Loucy (cell line): Measurements from ENCODE around the gene PPP1R37.
A peak's percentile ranks its signal among the peaks of the same experiment; 100 is the strongest.

Experiments
- H2AFZ ChIP-seq: fragments of 200-600 bp; sonication (generic); 2 replicates; pipeline ENCODE4 v1.6.0; 2016; ENCODE audit warnings: antibody characterized with exemption, mild to moderate bottlenecking, low read length, moderate library complexity
- H3F3A ChIP-seq: fragments of 200-600 bp; 2 replicates; pipeline ENCODE4 v1.6.0; 2016; ENCODE audit warnings: antibody characterized with exemption, low read depth, mild to moderate bottlenecking
- H3K27me3 ChIP-seq: fragments of 200-600 bp; sonication (generic); 2 replicates; pipeline ENCODE4 v1.6.1; 2014; ENCODE audit warnings: low read length, mild to moderate bottlenecking; ENCODE audit not compliant: insufficient read depth, poor library complexity, severe bottlenecking
- H3K36me3 ChIP-seq: fragments of 200-600 bp; sonication (generic); 2 replicates; pipeline ENCODE4 v1.6.1; 2016; ENCODE audit warnings: low read length; ENCODE audit not compliant: insufficient read depth
- H3K4me1 ChIP-seq: fragments of 200-600 bp; sonication (generic); 2 replicates; pipeline ENCODE4 v1.5.1; 2014; ENCODE audit warnings: low read length, mild to moderate bottlenecking; ENCODE audit not compliant: insufficient read depth, poor library complexity, severe bottlenecking
- H3K4me2 ChIP-seq: fragments of 200-600 bp; sonication (generic); 2 replicates; pipeline ENCODE4 v1.6.0; 2014; ENCODE audit warnings: antibody characterized with exemption, low read length, low read depth, mild to moderate bottlenecking; ENCODE audit not compliant: poor library complexity, severe bottlenecking
- H3K4me3 ChIP-seq: fragments of 200-600 bp; sonication (generic); 2 replicates; pipeline ENCODE4 v1.5.1; 2014; ENCODE audit warnings: low read length, mild to moderate bottlenecking, mixed read lengths; ENCODE audit not compliant: poor library complexity, severe bottlenecking
- H3K79me2 ChIP-seq: fragments of 200-600 bp; sonication (generic); 2 replicates; pipeline ENCODE4 v1.6.1; 2014; ENCODE audit warnings: low read length; ENCODE audit not compliant: insufficient read depth
- H3K9ac ChIP-seq: fragments of 200-600 bp; sonication (generic); 2 replicates; pipeline ENCODE4 v1.6.0; 2014; ENCODE audit warnings: mild to moderate bottlenecking, low read depth, low read length, moderate library complexity; ENCODE audit not compliant: poor library complexity, severe bottlenecking
- H3K9me2 ChIP-seq: fragments of 200-600 bp; sonication (generic); replicated peaks from 2 replicates; pipeline ENCODE4 v1.6.1; 2016; ENCODE audit warnings: low read depth, low read length, mixed read lengths
- H3K9me3 ChIP-seq: fragments of 200-600 bp; sonication (generic); 2 replicates; pipeline ENCODE4 v1.6.1; 2014; ENCODE audit warnings: mild to moderate bottlenecking, antibody characterized with exemption, low read length, low read depth; ENCODE audit not compliant: insufficient read depth
- H4K20me1 ChIP-seq: fragments of 200-600 bp; sonication (generic); 2 replicates; pipeline ENCODE4 v1.6.0; 2014; ENCODE audit warnings: antibody characterized with exemption, low read length, mild to moderate bottlenecking; ENCODE audit not compliant: insufficient read depth, poor library complexity, severe bottlenecking
- EZH2phosphoT487 ChIP-seq: fragments of 200-600 bp; IDR thresholded peaks from 2 replicates; pipeline ENCODE4 v1.6.1; 2018; ENCODE audit warnings: antibody characterized with exemption, mild to moderate bottlenecking, moderate library complexity, borderline replicate concordance
- TF ChIP-seq, protein P1 (sequence below): fragments of 200-600 bp; sonication (generic); conservative IDR thresholded peaks from 2 replicates; pipeline ENCODE4 v1.5.1; 2014; ENCODE audit warnings: mild to moderate bottlenecking, antibody characterized with exemption, low read length

PPP1R37 gene

DNA sequence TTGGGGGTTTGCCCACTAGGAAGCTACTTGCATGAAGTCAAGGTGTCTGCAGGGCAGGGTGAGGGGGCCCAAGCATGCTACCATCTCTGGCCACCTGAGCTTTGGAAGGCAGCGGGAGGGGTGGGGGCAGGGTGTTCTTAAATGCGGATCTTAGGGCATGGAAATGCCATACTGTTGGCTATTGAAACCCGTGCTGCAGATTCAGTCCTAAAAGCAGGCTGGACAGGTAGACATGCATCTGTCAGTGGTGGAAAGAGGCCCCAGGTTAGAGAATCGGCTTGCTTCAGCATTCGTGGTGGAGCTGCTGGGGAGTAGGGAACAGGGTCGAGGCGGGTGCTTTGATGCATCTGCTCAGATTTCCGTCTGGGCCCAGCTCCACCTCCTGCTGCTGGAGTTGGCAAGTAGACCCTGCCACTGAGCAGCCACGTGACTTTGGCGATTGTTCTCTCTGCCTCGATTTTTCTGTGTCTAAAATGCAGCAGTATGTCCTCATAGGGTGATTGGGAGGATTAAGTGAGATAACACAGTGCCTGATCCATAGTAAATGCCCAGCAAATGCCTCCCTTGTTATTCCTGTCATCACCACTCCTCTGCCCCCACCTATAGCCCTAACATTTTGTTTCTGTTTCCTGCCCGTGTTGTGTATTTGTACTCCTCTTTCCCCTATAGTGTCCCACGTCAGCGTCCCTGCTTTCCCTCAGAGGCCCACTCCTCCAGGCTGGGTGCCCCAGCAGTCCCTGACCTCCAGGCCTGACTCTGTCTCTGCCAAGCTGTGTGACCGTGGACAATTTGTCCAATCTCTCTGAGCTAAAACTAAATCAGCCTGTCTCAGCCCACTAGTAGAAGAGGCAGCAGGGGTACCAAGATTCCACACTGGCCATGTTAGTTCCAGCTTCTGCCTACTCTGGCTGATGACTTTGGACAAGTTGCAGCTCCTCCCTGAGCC is 5.8 kb downstream of the PPP1R37 start:
- H2AFZ ChIP-seq = no peak overlapping the region
- no peak for TF ChIP-seq EZH2phosphoT487
- TF ChIP-seq, protein P1, sequence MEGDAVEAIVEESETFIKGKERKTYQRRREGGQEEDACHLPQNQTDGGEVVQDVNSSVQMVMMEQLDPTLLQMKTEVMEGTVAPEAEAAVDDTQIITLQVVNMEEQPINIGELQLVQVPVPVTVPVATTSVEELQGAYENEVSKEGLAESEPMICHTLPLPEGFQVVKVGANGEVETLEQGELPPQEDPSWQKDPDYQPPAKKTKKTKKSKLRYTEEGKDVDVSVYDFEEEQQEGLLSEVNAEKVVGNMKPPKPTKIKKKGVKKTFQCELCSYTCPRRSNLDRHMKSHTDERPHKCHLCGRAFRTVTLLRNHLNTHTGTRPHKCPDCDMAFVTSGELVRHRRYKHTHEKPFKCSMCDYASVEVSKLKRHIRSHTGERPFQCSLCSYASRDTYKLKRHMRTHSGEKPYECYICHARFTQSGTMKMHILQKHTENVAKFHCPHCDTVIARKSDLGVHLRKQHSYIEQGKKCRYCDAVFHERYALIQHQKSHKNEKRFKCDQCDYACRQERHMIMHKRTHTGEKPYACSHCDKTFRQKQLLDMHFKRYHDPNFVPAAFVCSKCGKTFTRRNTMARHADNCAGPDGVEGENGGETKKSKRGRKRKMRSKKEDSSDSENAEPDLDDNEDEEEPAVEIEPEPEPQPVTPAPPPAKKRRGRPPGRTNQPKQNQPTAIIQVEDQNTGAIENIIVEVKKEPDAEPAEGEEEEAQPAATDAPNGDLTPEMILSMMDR = no peak
- H3K9me3 ChIP-seq = no peaks in the 10 kb centered on the region
- H3F3A ChIP-seq = no peaks in the 10 kb centered on the region
- H3K4me1 ChIP-seq = peaks cover 38% of the 10 kb centered on the region
- no peaks in the 10 kb centered on the region for H3K9me2 ChIP-seq
- no peaks in the 10 kb centered on the region for H3K27me3 ChIP-seq
- H3K79me2 ChIP-seq = peaks cover 100% of the 10 kb centered on the region
- peak overlapping the region; percentile 89 for H3K4me2 ChIP-seq
- peak overlapping the region; percentile 41 for H3K9ac ChIP-seq
- H3K36me3 ChIP-seq = peaks cover 10% of the 10 kb centered on the region; the same call in 1 of the 2 replicates
- H4K20me1 ChIP-seq = peaks cover 67% of the 10 kb centered on the region
- no peak overlapping the region for H3K4me3 ChIP-seq

DNA sequence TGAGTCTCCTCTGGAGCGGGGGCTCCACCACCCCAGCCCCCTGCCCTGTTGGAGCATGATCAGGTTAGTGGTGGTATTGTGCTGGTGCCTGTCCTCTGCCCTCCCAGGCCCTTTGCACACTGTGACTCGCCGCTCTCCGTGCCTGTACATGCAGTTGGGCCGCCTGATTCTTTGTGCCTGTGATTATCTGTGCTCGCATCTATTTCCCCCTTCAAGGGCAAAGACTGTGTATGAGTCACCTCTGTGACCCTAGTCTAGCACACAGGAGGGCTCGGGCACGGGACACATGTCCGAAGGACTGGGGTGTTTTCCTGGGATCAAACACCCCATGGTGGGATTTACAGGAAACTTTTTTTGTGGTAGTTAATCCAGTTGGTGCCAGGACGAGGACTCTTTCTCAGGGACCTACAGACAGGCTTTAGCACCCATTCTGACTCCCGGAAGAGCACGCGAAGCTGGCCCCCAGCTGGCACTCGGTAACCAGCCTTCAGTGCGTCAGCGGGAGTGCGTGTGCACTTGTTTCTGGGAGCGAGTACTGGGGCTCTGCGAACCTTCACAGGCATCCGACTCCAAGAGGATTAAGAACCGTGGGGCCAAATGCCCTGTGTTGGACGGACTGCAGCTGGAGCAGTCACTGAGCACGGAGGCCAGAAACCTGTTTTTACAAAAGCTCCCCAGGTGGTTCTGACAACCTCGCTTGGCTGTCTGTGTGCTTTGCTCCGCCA is 6.7 kb downstream of the PPP1R37 start:
- H3K9me2 ChIP-seq = no peaks in the 10 kb centered on the region
- H3K9me3 ChIP-seq = no peaks in the 10 kb centered on the region
- peaks cover 59% of the 10 kb centered on the region for H4K20me1 ChIP-seq
- peaks cover 100% of the 10 kb centered on the region for H3K79me2 ChIP-seq
- no peak overlapping the region for H3K4me3 ChIP-seq
- peaks cover 10% of the 10 kb centered on the region; the same call in 1 of the 2 replicates for H3K36me3 ChIP-seq
- no peaks in the 10 kb centered on the region for H3K27me3 ChIP-seq
- H3F3A ChIP-seq = no peaks in the 10 kb centered on the region
- H3K9ac ChIP-seq = no peak overlapping the region
- peaks cover 34% of the 10 kb centered on the region for H3K4me1 ChIP-seq
- TF ChIP-seq, protein P1 = no peak
- no peak for TF ChIP-seq EZH2phosphoT487
- peak overlapping the region; percentile 89 for H3K4me2 ChIP-seq
- no peak overlapping the region for H2AFZ ChIP-seq

DNA sequence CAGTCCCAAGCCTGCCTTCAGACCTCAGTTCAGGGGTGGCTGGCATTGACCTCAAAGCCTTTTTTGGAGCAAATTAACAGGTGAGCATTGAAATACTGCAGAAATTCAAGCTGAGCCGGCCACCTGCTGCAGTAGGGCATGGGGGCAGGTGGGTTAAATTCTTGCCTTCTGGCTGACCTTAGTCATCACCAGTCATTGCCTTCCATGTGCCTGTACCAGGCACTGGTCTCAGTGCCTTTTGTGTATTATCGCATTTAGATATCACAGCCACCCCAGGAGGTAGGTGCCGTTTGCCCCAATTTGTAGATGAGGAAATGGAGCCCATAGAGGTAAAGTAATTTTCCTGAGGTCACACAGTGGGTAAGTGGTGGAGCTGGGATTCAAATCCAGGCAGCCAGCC is 7.2 kb downstream of the PPP1R37 start:
- H4K20me1 ChIP-seq = peaks cover 57% of the 10 kb centered on the region
- no peak overlapping the region for H2AFZ ChIP-seq
- H3K4me2 ChIP-seq = no peak overlapping the region
- no peak overlapping the region for H3K9ac ChIP-seq
- TF ChIP-seq EZH2phosphoT487 = no peak
- TF ChIP-seq, protein P1 = no peak
- H3K36me3 ChIP-seq = peaks cover 10% of the 10 kb centered on the region; the same call in 1 of the 2 replicates
- no peaks in the 10 kb centered on the region for H3K9me2 ChIP-seq
- H3K4me3 ChIP-seq = no peak overlapping the region
- peaks cover 98% of the 10 kb centered on the region for H3K79me2 ChIP-seq
- no peaks in the 10 kb centered on the region for H3K27me3 ChIP-seq
- peaks cover 33% of the 10 kb centered on the region for H3K4me1 ChIP-seq
- H3F3A ChIP-seq = no peaks in the 10 kb centered on the region
- no peaks in the 10 kb centered on the region for H3K9me3 ChIP-seq
